HG02938 (cell line): ENCODE results near the gene NEK10.
"Not testable (repeated sequence)": the region's sequence is repeated elsewhere in the genome, so short reads cannot be mapped to it uniquely, and the experiment has no call there.

Experiments
- ATAC-seq: cut with Tn5 transposase; IDR thresholded peaks from one replicate; pipeline ENCODE4 v1.9.1; 2021; ENCODE audit warnings: mild to moderate bottlenecking, moderate library complexity; ENCODE audit not compliant: unreplicated experiment

Gene NEK10

DNA sequence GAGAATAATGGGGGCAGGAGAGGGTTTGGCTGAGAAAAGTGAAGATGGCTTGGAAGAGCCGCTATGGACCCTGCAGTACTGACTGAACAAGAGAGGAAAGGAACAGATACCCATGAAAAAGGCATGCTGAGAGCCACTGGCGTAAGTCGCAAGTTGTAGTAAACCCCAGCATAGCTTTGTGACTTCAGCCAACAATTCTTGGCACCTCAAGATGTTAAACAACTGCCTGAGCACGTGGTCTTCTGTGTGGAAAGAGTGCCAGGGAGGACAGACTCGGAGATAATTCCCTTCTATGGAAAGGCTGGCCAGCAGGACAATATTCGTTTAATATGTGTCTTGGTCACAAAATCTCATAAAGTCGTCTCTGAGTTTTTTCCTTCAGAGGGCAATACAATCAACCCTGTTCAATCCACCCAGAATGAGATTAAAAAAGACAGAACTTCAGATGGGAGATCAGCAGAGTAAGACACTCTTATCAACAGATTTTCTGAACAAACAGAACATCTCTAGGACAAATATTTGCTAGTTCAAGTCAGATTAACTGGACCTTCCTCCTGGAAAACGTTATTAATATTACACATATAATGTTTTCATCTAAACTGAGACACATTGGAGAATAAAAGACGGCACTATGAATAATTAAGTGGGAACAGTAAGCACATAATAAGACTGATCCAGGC is 49.2 kb downstream of the NEK10 start:
- ATAC-seq, result no peak

DNA sequence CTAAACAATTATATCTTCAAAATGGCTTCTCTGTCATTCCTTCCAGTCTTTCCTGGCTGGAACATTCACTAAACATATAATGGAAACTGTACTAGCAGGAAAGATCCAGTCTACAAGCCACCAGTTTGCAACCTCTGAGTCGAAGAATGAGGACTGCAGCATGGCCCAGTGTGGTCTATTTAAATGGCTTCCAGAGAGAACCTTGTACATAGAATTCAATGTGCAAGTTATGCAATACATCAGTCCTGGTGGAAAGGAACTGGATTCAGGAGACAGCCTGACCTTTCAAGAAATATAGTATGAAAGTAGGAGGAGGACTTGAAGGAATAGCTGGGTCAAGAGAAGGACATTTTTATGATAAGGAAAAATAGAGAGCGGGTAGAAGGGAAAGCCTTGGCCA is 49.9 kb downstream of the NEK10 start:
- no peak for ATAC-seq

DNA sequence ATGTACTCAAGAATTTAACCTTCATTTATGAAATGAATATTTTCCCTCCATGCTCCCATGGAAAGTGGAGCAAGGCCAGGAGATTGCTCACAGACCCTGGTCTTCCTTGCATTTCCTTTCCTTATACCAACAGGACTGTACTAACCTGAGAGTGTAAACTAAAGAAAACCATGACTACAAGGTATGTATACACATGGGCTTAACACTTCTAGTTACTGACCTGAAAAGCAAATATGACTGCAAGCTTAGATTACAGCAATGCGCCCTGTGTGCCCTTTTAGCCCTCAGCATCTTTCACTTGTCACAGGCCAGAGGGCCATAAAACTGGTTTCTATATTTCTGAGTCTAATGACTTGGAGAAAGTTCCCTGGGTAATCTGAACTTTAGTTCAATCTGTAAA is 52.1 kb downstream of the NEK10 start:
- no peak for ATAC-seq

DNA sequence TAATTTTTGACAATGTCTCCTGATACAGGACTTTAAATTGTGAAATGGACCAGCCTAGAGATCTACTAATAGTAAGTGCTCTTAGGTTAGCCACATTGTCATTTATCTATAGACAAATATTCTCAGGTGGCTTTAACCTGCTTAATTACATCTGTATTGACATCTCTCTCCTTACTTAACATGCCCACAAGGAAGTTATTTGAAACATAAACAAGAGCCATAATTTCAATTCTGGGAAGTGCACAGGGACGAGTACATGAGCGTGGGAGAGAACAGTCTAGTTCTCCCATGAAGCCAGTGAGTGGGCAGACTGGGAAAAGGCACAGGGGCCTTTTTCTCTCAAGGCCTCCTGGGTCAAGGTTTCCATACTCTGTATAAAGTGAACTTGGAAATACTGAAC is 54.2 kb downstream of the NEK10 start:
- ATAC-seq, result no peak

DNA sequence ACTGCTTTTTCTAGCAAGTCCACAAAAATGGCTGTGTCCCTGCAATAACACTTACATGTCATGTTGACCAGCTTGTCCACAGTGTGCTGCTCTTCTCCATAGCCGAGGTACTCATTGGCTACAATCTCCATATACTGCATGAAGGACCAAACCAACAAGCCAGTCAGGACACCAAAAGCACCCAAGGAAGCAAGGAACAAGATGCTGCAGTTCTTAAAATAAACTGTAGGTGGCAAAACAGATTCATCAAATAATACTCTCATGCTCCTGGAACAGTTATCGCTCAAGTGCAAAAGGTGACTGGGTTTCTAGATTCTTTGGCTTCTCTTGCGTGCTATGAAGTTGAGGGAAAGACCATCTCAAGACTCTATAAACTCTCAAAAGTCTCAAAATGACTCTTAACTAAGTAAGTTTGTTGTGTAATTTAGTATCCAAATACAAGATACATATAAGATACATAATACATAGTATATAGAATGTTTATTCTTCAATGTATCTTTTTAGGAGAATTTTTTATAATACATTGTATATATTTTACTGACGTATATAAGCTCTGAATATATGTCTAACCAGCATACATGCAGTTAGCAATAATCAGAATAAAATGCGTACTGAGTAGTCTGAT is 57.0 kb downstream of the NEK10 start:
- peak; percentile 90 for ATAC-seq

DNA sequence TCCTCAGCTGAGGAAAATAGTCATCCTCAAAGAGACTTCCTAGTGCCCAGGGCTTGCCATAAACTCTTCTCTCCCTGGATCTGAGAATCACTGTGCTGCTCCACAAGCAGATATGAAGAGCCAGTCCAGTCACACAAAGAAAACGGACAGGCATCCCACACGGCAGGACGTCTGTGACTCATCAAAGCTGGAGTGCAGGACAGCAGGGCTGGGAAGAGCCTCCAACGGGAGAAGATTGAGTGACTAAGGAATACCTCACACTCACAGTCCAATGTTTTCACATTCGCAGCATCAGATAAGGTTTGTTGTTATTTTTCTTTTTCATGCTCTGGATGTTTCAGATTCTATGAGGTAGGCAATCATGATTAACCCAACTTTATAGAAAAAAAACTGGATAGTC is 57.8 kb downstream of the NEK10 start:
- no peak for ATAC-seq

DNA sequence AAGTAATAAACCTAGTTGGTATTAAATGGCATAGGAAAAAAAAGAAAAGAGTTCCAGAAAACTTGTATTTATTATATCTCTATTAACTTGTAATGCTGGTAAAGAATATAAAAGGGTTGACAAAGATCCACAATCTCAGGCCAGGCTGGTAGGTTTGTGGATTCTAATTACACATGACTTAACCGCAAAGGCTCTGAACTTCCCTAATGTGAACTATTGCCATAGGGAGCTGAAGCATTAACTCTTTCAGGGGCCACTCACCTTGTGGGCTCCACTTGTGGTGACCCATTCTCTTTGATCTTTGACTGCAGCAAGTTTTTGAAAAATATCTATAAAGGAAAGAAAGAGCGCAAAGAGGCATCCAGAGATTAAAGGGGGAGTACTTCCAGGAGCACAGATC is 58.5 kb downstream of the NEK10 start:
- no peak for ATAC-seq

DNA sequence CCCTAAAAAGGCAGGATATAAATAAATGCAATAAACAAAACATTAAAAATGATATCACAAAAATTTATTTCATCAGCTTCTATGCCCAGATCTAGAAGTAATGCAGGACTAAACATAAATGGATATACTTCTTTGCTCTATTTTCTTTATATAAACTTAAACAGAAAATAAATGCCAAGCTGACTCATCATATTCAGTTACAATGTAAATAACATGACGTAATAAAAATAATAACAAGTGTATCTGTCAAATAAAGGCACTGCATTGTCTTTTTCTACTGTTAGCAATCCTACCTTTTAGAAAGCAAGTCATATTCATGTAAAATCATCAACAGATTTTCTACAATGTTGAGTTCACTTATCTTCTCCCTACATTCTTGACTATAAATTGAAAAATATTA is 61.6 kb downstream of the NEK10 start:
- no peak for ATAC-seq

DNA sequence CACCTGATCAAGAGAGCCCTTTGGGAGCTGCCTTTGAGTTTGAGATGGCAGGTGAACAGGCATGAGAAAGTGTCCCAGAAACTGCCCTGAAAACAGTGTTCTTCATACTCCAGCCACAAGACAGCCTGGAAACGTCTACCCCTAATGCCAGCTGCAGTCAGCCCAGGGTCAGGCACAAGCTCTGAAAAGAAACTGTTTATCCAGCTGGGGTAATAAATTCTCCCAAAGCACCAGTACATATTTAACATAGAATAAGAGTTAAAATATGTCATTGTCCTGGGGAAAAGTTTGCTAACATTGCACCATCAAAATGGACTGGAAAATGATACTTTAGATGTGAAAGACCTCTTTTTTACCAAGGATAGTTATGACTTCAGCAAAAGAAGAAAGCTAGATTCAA is 66.3 kb downstream of the NEK10 start:
- ATAC-seq, result no peak

DNA sequence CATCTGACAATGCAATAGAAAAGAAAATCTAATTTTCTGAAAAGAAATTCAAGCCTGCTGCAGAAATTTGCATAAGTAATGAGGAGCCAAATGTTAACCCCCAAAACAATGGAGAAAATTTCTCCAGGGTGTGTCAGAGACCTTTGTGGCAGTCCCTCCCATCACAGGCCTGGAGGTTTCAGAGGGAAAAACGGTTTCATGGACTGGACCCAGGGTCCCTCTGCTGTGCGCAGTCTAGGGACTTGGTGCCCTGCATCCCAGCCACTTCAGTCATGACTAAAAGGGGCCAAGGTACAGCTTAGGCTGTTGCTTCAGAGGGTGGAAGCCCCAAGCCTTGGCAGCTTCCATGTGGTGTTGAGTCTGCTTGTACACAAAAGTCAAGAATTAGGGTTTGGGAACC is 70.2 kb downstream of the NEK10 start:
- not testable (repeated sequence) for ATAC-seq

DNA sequence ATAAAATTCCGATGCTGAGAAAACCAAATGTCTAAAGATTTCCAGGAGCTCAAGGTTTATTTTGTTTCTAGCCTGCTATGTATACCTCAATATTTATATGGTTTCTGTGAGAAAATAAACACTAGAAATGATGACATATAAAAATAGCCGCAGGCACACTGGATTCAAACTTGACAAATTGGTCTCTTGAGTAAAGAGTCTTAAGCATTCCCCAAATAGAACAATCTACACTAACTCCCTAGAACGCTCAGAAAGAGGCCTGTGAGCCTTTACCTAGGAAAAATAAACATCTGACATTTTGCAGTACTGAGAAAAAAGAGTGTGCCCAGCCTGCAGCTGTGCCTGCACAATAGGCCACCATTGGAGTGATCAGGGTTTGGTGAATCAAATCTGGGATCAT is 75.2 kb downstream of the NEK10 start:
- ATAC-seq, result no peak

DNA sequence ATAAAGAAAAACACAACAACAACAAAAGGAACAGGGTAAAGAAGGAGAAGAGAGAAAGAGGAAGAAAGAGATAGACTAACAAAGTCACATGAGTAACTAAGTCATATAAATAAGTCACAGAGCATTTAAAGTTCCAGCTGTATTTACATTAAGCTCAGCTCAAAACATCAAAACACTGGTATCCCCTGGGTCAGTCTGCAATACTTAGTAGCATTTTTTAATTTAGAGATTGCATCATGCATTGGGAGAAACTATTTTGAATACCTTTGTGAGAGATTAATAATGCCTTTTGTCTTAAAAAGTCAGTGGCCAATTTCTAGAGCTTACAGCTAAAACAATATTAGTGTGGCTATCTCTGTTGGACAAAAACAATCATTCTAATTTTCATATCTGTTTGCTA is 78.4 kb downstream of the NEK10 start:
- ATAC-seq, result no peak

DNA sequence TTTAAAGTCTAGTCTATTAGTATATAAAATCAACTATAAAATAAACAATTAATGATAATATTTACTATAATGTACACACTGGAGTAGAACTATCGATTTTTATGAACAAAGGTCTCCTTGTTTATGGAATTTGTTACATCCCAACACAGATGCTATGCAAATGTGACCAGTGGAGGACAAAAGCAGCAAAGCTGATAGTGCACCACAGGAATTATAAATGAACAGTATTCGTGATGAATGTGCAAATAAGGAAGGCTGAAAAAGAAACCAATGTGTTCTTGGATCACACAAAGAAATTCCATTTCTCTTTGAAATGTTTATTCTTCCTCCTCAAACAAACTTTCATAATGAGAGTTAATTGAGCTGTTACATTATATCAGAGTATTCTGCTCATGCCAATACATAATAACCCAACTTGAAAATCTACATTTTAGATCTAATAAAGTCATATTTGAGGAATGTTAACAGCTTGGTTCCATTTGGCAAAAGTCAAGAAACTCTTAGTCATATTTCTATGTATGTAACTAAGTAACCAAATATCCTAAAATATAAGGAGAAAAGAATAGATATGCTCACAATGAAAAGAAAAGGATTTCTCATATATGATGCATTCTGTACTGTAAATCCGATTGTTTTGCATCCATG is 79.3 kb downstream of the NEK10 start:
- no peak for ATAC-seq

DNA sequence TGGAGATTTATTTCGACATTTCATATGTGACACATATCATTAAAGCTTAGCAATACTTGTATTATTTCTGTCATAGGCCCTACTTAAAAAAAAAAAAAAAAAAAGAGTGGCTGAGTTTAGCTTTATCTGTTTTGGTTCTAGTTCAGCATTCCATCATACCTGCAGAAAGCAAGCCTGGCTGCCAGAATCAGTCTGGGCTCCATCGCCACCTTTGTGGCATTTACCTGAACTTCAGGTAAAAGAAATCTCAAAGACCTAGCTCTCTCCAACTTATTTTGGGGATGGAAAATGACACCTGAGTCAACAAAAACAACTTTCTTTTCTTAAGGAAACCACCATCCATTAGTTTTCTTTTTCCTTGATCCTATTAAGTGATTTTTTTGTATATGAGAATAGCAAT is 82.1 kb downstream of the NEK10 start:
- ATAC-seq, result no peak

DNA sequence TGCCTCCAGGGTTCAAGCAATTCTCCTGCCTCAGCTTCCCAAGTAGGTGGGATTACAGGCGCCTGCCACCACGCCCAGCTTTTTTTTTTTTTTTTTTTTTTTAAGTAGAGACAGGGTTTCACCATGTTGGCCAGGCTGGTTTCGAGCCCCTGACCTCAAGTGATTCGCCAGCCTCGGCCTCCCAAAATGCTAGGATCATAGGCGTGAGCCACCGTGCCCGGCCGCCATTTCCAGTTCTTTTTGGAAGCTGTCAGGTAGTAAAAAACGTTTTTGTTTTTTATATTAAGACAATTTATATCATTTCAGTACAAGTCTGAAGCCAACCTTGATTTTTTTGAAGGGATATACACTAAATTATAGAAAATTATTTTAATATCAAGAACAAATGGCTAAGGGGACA is 82.7 kb downstream of the NEK10 start:
- ATAC-seq, result not testable (repeated sequence)

DNA sequence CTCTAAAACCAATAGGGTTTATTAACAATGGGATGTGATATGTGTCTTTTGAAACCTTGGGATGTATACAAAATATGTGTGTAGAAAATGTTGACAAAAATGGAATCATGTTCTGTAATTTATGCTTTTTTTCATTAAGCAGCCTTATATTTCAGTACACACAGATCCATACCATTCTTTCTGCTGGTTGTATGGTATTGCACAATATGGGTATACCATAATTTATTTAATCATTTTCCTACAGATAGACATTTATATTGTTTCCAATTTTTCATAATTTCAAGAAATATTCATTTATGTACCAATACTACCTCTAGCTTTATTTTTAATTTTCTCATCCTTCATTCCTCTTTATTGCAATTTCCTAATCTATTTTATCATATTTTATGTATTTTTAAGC is 83.5 kb downstream of the NEK10 start:
- no peak for ATAC-seq

DNA sequence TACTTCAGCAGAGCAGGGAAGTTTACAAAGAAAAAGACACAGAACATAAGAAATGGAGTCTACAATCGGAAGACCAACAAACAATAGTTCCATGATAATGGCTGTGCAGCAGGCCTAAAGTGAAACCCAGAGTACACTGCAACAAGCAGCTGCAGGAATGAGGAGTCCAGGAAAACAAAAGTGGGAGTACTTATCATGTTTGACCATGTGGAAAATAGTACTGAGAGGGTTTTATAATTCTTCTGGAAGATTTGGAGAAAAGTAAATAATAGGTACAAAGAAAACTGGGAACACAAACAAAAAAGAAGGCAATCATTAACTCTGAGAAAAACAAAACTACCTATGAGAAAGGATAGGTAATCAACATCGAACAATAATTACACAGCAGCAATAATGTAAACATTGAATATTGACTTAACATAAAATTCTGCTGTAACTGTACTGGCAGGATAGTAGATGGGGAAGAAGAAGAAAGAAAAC is 87.5 kb downstream of the NEK10 start:
- no peak for ATAC-seq

DNA sequence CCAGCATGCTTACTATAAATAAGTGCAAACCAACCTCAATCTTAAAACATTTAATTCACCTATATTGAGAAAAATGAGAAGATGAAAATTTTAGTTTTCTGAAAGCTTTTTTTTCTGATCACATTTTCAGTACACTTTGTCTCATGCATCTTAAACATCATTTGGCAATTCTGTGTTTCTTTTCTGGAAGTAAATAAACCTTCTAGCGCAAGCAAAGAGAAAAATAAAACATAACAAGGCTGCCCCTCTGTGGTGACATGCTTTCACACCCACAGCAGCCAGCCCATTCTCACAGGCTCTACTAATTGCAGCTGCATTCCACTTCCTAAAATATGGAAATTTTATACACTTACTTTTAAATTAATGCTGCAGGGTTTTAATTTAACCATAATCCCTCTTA is 90.1 kb downstream of the NEK10 start:
- ATAC-seq, result no peak

DNA sequence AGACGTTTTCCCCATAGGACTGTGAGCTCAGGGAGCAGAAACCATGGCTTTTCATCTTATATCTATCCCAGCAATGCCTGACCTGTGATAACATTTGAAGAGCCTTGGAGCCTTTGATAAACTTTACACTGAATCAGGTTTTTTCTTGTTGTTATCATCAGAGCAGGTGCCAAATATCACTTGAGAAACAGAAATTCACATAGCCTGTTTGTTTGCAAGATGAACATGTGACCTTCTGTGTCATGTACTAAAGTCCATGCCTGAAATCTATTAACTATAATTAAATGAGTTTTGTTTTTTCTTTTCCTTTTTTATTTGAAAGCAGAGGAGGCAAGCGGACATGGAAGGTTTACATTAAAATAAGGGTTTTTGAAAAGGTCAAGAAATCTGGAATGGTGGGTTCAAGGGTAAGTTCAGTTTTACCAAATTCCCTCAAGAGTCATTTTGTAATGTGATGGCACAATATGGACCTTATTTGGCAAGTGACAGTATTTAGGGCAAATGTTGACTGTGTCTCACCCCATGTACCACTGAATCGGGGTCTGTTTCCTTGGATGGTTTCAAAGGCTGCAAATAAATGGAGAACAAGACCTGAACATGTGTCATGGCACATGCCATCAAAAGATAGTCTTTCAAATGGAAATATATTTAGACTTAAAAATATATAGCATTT is 90.7 kb downstream of the NEK10 start:
- no peak for ATAC-seq

DNA sequence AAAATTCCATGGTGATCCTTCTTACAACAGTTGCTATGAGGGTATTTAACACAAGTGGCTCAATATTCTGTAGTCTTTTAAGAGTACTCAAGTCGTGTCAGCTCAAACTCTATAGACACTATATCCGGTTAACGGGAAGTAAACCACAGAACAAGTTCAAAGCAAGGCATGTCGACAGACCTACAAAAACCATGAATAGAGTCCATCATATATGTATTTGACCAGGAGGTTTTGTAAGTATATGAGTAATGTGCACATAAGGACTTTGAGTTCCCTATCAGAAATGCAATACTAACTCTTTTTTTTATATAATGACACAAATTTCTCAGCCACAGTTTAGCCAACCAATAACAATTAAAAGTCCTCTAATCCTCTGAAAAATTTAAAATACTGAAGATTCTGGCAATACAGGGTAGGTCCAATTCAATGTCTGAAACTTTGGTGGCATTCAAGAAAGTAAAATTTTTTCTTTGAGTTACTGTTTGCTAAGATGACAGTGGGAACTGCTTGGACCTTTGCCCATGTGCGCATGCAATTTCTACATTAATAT is 93.7 kb downstream of the NEK10 start:
- no peak for ATAC-seq

DNA sequence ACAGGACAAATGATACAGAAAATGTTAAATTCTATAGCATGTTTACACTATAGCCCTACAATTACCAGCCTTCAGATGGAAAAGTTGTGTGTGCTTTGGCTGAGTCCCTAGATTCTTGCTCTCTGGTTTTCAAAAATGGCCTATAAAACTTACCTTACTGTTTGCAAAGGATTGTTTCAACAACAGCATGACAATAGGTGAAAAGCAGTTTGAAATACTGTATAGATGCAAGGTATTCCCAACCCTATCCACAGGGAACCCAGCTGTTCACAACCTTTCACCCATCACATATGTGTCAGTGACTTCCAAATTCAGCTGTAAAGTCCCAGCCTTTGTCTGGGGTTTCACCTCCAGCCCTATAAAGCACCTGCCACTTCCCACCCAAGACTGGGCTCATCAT is 97.3 kb downstream of the NEK10 start:
- no peak for ATAC-seq

DNA sequence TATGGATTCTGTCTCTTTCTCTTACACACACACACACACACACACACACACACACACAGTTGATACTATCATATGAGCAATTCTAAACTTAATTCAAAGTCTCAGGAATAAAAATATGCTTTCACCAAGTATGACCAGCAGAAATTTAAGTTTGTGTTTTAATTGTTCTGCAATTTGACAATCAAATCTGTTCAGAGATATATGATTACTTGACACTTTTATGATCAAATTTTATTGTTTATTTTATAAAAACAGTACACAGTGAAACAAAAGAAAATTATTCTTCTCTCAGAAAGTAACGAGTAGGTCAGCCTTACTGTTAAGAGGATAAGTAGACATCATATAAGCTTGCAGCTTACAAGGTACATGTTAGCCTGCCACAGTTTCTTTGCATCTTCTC is 114.3 kb downstream of the NEK10 start:
- no peak for ATAC-seq
